IPS-NIHi11 (cell line): ENCODE results near the gene MRGPRX2.

ENCODE experiments used
- DNase-seq: peaks from one replicate; pipeline ENCODE4 v3.0.0; 2012; ENCODE audit warnings: mixed read lengths, low spot score

MRGPRX2 gene

DNA sequence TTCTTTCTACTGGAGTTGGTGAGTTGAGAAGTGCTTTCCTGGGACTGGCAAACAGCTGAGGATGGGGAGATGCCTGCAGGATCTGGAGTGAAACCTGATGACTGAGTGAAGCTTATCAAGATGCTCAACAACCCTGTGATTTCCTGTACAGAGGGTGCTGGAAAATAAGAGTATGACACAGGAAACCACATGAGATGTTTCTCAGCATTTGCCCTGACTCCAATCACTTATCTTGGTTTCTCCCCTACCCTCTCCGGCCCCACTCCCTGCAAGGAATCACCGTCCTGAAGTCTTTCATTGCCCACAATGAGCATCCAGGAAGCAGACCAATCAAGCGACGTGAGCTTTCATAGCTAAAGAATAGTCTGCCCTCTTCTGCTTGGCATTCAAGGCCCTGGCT, at the start of gene MRGPRX2:
Gene MRGPRX2, minus strand, starts transcription at position 89 of the 400 bp plus-strand sequence. CDS start 4,315 bp downstream, outside the sequence.
- DNase-seq, result no peak

- DNase-seq, result no peak
Measured at GRCh38 chr11:19110295-19110694, 49.8 kb upstream of the MRGPRX2 start.

GRCh38 chr11:19107125-19107524, 46.6 kb upstream of the MRGPRX2 start:
- no peak for DNase-seq

- no peak for DNase-seq
Measured at GRCh38 chr11:19105011-19105410, 44.5 kb upstream of the MRGPRX2 start.

DNA sequence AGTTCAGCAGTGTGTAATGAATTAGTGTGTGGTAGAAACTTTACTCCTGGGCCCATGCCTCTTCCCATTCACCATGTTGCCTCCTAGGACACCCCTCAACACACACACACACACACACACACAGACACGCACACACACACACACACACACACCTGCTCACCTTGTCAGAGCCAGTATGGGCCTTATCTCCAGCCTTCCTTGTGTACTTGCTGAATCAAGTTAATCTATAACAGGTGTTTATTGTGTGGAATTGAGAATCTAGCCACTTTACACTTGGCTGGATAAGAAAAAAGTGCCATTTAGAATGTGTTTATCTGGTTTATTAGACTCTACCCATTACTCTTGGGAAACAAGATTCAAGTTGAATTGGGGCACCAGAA, 42.0 kb upstream of the MRGPRX2 start:
- DNase-seq, result no peak

DNA sequence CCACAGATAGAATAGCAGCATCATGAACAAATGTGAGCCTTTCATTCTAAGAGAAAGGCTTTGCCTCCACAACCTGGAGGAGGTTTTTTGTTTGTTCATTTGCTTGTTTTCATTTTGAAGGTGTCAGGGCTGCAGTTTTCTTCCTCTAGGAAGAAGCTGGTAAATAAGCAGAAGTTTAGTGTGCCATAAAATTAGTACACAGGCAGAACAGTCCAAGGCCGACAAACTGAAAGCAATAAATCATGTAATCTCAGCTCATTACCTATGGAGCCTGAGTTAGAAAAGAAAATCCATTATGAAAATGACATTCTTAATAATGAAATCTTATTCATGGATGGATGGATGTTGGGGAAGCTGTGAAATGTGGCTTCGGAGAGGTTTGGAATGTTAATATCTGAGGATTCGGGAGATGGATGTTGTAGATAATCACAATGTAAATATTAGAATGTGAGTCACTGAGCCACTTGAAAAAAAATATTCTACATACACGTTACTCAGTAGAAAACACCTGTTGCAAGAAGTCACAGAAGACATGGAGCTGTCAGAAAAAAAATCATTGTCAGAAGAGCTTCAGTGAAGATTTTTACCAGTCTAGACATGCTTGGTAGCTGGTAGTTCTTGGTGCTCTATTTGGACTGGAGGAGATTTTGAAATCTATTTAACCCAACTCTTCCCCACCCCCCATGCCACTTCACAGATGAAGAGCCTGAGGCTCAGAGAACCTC, 41.4 kb upstream of the MRGPRX2 start:
- no peak for DNase-seq

DNA sequence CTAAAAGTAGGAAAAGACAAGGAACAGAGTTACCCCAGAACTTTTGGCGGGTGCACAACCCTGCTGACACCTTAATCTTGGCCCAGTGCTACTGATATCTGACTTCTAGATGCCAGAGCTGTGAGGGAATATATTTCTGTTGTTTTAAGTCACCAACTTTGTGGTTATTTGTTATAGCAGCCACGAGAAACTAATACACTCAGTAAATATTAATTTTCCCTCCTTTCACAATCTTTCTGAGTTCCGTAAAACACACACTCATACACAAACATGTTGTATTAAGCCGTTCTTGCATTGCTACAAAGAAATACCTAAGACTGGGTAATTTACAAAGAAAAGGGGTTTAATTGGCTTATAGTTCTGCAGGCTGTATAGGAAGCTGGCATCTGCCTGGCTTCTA, 40.4 kb upstream of the MRGPRX2 start:
- no peak for DNase-seq

- no peak for DNase-seq
Measured at GRCh38 chr11:19099093-19099492, 38.6 kb upstream of the MRGPRX2 start.

- DNase-seq, result no peak
Measured at GRCh38 chr11:19094859-19095258, 34.3 kb upstream of the MRGPRX2 start.

DNA sequence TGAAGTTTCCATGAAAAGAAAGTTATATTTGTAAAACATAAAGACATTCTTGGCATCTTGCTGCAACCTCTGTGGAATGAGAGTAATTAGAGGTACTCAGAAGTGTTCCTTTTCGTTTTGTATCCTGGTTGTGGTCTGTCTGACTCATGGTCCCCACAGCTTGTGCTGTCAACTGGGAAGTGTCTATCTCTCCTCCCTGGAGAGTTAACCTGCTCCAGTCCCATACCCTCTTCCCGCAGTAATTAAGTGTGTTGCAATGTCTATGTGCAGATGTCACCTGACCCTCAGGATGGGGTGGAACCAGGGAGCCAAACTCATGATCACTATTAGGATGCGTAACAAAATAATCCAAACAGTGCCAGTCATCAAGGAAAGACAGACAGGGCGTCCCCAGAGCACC, 33.5 kb upstream of the MRGPRX2 start:
- DNase-seq, result no peak

GRCh38 chr11:19092850-19093249, 32.3 kb upstream of the MRGPRX2 start:
- DNase-seq, result no peak

DNA sequence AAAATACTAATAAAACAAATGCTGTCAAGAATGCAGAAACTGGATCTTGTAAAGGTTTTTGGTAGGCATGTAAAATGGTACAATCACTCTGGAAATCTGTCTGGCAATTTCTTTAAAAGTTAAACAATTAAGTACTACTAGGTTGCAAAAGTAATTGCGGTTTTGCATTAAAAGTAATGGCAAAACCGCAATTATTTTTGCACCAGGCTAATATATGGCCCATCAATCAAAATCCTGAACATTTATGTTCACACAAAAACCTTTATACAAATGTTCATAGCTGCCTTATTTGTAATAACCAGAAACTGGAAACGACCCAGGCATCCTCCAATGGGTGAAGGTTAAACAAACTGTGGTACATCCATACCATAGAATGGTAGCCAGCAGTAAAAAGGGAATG, 31.8 kb upstream of the MRGPRX2 start:
- DNase-seq, result no peak

- DNase-seq, result no peak
Measured at GRCh38 chr11:19091366-19091765, 30.8 kb upstream of the MRGPRX2 start.

DNA sequence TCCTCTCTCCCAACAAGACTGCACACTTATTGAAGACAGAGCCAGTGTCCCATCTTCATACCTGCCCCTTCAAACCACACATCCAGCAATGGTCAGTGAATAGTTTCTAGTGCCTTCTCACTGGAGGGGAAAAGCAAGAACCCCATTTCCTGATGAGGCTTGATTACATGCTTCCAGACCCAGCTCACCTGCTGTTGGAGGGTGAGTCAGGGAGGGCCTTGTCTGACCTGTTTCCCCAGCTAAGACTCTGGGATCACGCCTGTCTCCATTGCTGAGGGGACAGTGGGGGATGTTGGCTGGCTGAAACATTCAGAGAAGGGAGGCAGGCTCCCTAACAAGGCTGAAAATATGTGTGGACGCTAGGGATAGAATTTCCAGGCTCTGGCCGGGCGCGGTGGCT, 28.9 kb upstream of the MRGPRX2 start:
- no peak for DNase-seq

- no peak for DNase-seq
Measured at GRCh38 chr11:19088791-19089190, 28.3 kb upstream of the MRGPRX2 start.

DNA sequence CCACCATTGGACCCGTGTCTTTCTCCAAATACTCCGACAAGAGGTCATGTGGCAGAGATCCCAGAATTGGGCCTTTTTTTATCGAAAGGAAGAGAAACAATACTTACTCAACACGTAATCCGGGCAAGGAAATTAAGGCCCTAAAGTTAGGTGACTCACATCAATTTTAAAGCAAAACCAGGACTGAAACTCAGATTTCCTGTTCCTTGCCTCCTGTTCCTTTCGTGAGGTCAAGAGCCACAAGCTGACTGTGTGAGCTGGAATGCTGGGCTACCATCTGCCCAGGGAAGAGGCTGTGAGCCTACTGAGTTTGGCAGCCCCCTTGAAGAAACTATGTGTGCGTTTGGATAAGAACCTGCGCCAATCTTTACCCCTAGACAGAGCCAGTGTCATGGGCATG, 27.1 kb upstream of the MRGPRX2 start:
- DNase-seq, result no peak

- no peak for DNase-seq
Measured at GRCh38 chr11:19084661-19085315, 24.3 kb upstream of the MRGPRX2 start.

DNA sequence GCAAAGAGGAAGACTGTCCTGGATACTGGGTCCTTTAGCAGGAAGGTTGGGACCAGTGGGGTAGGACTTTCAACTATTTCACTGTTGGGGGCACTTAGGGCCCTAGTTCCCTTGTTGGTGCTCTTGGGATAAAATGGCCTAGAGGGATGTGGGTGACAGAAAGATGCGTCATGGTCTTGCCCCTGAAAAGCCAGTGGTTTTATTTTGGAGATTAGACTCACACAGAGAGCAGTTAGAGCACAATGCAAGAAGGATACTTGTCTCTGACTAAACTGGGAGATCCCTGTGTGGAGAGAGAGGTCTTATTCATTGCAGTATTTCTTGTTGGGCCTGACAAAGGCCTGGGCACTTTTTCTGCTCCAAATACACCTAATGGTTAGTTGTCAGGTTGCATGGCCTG, 22.6 kb upstream of the MRGPRX2 start:
- DNase-seq, result no peak

DNA sequence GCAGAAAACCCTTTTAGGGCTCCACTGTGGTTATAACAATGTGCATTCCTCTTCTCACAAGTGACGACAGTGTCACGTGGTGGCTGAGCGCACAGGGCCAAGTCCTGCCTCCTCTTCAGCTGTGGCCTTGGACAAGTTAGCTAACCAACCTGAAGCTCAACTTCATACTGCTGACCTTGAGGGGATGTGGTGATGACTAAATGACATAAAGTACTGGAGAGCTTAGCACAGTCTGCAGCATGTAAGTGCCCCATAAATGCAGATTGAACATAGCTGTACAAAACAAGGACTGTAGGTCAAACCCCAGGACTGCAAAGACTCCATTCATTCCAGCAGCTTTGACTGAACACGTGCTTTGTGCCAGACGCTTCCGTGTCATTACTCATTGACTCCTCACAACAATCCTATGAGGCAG, 20.1 kb upstream of the MRGPRX2 start:
- DNase-seq, result no peak

GRCh38 chr11:19079643-19080440, 19.3 kb upstream of the MRGPRX2 start:
- DNase-seq, result peak; percentile 29

- no peak for DNase-seq
Measured at GRCh38 chr11:19077965-19078364, 17.4 kb upstream of the MRGPRX2 start.

GRCh38 chr11:19076744-19077589, 16.4 kb upstream of the MRGPRX2 start:
- peak; percentile 69 for DNase-seq
